Measurements from ENCODE around the gene CD79A.

The CD79A gene

DNA sequence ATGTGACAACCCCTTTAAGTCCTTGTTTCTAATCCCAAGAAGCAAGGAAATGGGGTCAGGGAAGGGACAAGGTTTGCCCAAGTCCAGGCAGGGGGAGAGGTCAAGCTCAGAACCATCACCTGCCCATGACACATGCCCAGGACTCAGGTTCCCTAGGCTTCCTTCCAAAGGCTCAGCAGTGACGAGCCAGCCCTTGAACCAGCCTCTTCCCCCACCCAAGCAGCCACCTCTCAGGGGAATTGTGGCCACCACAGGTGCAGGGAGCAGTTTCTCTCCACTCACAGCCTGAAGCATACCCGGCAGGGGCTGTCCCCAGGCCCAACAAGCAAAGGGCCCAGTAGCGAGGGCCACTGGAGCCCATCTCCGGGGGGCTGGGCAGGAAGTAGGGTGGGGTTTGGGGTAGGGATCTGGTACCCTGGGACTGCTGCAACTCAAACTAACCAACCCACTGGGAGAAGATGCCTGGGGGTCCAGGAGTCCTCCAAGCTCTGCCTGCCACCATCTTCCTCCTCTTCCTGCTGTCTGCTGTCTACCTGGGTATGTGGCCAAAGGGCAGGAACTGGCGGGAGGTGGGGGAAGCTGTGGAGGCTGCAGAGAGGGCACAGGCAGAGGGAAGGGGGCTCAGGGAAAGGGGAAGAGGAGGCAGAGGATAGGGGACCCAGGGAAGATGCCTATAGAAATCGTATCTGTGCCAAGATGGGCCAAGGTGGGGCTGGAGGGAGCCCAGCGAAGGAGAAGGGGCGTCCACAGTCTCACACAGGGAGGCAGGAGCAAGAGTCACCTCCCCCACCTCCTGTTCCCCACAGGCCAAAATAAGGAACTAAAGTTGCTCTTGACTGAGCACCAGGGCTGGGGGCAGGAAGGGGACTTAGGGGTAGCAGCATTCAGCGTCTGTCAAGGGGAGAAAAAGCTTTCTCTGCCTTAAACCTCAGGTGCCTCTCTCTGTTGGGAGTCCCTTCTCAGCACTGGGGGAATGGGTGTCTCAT lies at the start of gene CD79A:
Gene CD79A (plus strand): TSS at position 433 of the 986 bp plus-strand sequence. CDS start 26 bp downstream, at position 459.
- DNase-seq (ENCODE audit: low read depth in 2 of 2) = no peak

GRCh38 chr19:41837981-41838708 lies 38.9 kb upstream of the CD79A start:
- DNase-seq (ENCODE audit: low read depth in 2 of 2) = no peak

DNA sequence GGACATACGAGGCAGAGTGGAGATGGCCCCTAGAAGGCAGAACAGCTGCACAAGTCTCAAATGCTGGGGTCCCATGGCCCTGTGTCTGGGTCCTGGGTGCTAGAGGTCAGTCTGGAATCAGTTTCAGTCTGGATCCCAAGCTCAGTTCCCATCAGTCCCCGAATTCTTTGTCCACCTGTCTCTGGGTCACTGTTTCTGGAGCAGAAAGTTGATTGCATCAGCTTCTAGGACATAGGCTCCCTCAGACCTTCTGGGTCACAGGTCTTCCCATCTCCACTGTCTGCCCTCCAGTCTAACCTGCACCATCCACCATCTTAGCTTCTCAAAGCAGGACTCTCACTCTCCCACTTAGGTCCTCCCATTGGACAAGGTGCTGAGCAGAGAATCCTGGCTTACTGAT lies 37.9 kb upstream of the CD79A start:
- DNase-seq (ENCODE audit: low read depth in 2 of 2) = no peak

GRCh38 chr19:41843371-41843770 lies 33.7 kb upstream of the CD79A start:
- no peak for DNase-seq (ENCODE audit: low read depth in 2 of 2)

GRCh38 chr19:41844601-41845000 lies 32.5 kb upstream of the CD79A start, which contains the start of gene LYPD4:
LYPD4 (minus strand) TSS chr19:41844683; CDS start chr19:41839285, 5,398 bp downstream.
- DNase-seq (ENCODE audit: low read depth in 2 of 2) = no peak

DNA sequence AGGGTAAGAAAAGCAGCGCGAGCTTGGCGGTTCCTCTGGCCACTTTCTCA lies 32.3 kb upstream of the CD79A start, which contains the start of gene DMRTC2:
Gene DMRTC2 (plus strand): TSS at position 42 of the 50 bp plus-strand sequence. CDS start 2,387 bp downstream, outside the sequence.
- no peak for DNase-seq (ENCODE audit: low read depth in 2 of 2)

DNA sequence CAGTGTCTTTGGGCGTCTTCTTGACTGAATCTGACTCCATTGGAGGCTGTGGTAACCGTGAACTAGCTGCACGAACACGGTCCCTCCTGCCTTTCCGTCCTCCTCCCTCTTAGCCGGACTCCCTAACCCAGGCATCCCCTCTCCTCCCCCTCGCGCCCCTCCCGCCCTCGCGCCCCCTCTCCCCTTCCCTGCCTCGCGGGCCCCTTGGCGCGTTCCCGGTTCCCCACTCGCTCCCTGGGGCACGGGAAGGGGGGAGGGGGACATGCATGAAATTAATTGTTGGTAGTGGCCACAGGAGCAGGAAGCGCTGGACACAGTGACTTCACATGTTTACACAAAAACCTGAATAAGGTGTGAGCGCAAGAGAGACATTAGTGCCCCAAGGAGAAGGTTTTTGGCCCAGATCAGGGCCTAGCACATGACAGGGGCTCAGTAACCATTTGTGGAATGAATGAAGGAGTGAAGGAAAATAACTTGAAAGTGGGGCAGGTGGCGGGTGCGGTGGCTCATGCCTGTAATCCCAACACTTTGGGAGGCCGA lies 32.0 kb upstream of the CD79A start:
- no peak for DNase-seq (ENCODE audit: low read depth in 2 of 2)

- no peak for DNase-seq (ENCODE audit: low read depth in 2 of 2)
Measured at GRCh38 chr19:41847351-41848105, 29.6 kb upstream of the CD79A start.

- DNase-seq (ENCODE audit: low read depth in 2 of 2) = no peak
Measured at GRCh38 chr19:41848666-41849065, 28.4 kb upstream of the CD79A start.

DNA sequence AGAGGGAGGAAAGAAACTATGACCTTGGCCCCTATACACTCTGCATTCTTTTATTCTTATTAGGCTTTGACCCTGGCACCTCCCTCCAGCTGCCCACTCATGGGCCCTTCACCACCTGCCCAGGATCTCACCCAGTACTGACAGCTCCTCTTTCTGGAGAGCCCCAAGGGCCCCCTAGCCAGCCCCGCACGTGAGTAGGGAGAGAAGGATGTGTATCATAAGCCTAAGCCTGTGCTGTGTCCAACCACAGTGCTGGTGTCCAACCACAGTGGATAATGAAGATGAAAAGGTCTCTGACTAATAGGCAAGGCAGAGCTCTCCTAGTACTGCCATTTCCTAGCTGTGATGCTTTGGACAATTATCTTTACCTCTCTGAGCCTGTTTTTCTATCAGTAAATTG lies 28.0 kb upstream of the CD79A start:
- DNase-seq (ENCODE audit: low read depth in 2 of 2) = no peak

DNA sequence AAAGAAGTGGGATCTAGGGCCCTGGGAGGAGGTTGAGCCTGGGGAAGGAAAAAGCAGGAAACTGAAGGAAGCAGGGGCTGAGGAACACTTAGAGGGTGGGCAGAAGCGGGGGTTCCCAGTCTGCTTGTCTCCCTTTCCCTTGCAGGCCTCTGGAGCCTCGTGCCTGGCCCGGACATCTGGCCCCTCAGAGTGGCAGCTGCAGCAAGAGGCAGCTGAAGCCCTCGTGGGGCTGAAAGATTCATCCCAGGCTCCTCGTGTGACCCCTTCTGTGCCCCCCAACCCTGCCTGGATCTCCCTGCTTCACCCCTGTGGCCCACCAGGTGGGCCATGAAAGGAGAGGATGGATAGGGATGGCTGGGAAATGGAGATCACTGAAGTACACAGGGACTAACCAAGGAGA lies 26.7 kb upstream of the CD79A start:
- no peak for DNase-seq (ENCODE audit: low read depth in 2 of 2)

- DNase-seq (ENCODE audit: low read depth in 2 of 2) = no peak
Measured at GRCh38 chr19:41851456-41851855, 25.6 kb upstream of the CD79A start.

- no peak for DNase-seq (ENCODE audit: low read depth in 2 of 2)
Measured at GRCh38 chr19:41853344-41853743, 23.7 kb upstream of the CD79A start.

GRCh38 chr19:41853768-41854167 lies 23.3 kb upstream of the CD79A start:
- DNase-seq (ENCODE audit: low read depth in 2 of 2) = no peak

GRCh38 chr19:41859213-41859617 lies 17.9 kb upstream of the CD79A start:
- no peak for DNase-seq (ENCODE audit: low read depth in 2 of 2)

DNA sequence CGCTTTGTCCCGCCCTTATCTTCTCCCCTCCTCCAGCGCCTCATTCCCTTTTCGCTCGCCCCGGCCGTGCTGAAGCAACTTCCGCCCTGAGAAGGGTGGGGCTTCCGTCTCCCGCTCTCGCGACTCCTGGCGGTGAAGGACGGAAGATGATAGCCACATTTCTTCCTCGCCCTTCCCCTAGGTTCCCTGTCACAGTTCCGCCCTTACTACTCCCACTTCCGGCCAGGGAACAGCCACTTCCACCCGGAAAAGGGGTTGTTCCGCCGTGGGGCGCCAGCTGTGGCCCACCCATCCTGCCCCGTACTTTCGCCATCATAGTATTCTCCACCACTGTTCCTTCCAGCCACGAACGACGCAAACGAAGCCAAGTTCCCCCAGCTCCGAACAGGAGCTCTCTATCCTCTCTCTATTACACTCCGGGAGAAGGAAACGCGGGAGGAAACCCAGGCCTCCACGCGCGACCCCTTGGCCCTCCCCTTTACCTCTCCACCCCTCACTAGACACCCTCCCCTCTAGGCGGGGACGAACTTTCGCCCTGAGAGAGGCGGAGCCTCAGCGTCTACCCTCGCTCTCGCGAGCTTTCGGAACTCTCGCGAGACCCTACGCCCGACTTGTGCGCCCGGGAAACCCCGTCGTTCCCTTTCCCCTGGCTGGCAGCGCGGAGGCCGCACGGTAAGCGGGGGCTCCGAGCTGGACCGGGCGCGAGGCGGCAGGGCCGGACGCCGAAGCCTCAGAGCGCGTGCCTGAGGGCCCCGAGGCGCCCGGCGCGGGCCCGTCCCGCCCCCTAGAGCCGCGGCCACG lies 17.3 kb upstream of the CD79A start, which contains the start of gene RPS19:
Gene RPS19 (plus strand): TSS at position 638 of the 801 bp plus-strand sequence. CDS start 520 bp downstream, outside the sequence.
- DNase-seq (ENCODE audit: low read depth in 2 of 2) = peak; percentile 97 to 98

GRCh38 chr19:41860419-41861115 lies 16.5 kb upstream of the CD79A start:
- DNase-seq (ENCODE audit: low read depth in 2 of 2) = peak in 1 of 2 donors; percentile 45

GRCh38 chr19:41861116-41861768 lies 15.8 kb upstream of the CD79A start:
- no peak for DNase-seq (ENCODE audit: low read depth in 2 of 2)

DNA sequence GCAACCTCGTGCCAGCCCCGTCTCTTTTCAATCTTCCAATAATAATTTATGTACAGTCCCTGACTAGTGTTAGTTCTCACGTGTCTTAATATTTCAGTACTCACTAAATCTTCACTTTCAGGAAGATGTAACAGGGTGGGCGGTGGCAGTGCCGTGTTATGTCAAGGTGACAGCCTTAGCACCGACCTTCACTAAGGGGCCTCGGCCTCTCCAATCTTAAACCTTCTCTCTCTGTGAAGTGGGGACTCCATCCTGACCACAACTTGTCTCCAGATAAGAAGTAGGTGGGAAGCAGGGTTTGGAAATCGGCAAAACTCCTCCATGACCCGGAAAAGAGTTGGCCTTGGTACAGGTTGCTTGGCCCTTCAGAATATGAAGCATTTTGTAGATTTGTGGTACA lies 15.2 kb upstream of the CD79A start:
- no peak for DNase-seq (ENCODE audit: low read depth in 2 of 2)

GRCh38 chr19:41862445-41862986 lies 14.6 kb upstream of the CD79A start:
- no peak for DNase-seq (ENCODE audit: low read depth in 2 of 2)

Measured in stimulated activated CD4-positive, alpha-beta T cell treated with anti-CD3 and anti-CD28 coated beads, Interleukin-1b, Interleukin-23, amount 100 ng/mL, for 4 hours (primary cell).